ENCODE data around the gene SMPD3. TPM values are rescaled to one million over a fixed set of nuclear protein-coding genes. Genes with fewer than 3 reads are reported as not detected.

The SMPD3 gene
- total and polyA plus RNA-seq, 2 of the 8 experiments (the other 6 are each of a cell fraction or from before 2014, with no cell fraction given) = 0.39 to 1.3 TPM

GRCh38 chr16:68453816-68454215, 5.5 kb upstream of the SMPD3 start (continued):
- TF ChIP-seq SAP30 (IDR thresholded peaks at IDR 0.05; ENCODE audit: insufficient read depth, insufficient replicate concordance, low read length) (no peak), RAD21 (IDR thresholded peaks at IDR 0.05 in 1 of 2, conservative IDR thresholded peaks at IDR 0.05 in 1 of 2; ENCODE audit: low read depth in 2 of 2, low read length in 2 of 2) (no peak), MAFK (IDR thresholded peaks at IDR 0.05; ENCODE audit: low read depth, low read length) (no peak)
